Limb (tissue), 2 donors: ENCODE data around the gene CHN2.
A peak's percentile ranks its signal among the peaks of the same experiment; 100 is the strongest.
"Not testable (repeated sequence)": the region's sequence is repeated elsewhere in the genome, so short reads cannot be mapped to it uniquely, and the experiment has no call there.

Experiments used
- DNase-seq, 2 donors: peaks; one replicate each; pipeline ENCODE4 v3.0.0-alpha.2; 2016; ENCODE audit errors: extremely low spot score in 2 of 2

The CHN2 gene

DNA sequence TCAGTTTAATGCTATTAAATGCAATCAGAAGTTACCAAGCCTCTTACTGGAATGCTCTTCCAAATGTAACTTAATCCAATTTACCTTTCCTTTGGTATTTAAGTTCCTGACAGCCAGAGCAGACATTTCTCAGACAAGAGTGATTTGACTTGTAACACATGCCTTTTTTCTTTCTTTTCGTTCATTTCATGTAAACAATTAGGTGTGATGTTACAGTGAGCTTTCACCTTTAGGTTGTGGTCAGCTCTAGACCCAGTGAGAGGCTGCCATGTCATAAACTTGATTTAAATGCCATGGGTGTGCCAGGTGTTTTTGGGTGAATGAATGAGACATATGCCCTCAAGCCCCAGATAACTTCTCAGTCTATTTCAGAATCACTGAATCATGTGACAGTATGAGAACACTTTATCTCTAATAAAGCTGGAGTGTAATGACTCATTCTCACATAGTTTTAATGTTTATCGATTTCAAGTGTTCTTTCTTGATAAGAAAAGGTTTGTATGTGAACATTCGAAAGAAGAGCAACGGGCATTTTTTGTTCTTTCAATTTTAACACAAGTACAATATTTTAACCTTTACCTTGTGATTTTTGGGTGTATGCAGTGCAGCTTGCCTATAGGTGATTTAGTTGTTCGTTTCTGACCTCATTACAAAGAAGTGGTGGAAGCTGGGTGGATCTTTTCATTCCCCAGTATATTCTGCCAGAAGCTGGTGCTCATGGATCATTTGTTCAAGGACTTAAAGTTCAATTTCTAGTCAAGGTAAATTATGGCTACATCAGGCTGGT is 61.5 kb downstream of the CHN2 start:
- no peak for DNase-seq

DNA sequence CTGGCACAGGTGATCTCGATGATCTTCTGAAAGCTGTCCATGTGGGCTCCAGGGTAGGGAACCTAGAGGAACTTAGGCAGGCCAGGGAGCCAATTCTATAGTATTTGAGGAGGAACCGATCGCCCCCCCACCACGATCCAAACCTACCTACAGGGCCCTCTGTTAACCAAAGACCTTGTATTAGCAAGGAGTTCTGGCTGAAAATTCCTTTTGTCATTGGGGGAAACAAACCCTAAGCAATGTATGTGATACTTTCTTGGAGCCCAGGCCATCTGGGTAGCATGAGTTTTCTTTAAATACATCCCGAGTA is 62.1 kb downstream of the CHN2 start:
- no peak for DNase-seq

DNA sequence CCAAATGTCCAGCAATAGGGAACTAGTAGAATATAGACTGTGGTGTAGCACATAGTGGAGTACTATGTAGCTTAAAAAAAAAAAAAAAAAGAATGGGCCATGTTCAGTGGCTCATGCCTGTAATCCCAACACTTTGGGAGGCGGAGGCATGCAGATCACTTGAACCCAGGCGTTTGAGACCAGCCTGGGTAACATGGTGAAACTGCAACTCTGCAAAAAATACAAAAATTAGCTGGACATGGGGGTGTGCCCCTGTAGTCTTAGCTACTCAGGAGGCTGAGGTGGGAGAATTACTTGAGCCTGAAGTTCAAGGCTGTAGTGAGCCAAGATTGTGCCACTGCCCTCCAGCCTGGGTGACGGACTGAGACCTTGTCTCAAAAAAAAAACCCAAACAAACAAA is 64.4 kb downstream of the CHN2 start:
- no peak for DNase-seq

DNA sequence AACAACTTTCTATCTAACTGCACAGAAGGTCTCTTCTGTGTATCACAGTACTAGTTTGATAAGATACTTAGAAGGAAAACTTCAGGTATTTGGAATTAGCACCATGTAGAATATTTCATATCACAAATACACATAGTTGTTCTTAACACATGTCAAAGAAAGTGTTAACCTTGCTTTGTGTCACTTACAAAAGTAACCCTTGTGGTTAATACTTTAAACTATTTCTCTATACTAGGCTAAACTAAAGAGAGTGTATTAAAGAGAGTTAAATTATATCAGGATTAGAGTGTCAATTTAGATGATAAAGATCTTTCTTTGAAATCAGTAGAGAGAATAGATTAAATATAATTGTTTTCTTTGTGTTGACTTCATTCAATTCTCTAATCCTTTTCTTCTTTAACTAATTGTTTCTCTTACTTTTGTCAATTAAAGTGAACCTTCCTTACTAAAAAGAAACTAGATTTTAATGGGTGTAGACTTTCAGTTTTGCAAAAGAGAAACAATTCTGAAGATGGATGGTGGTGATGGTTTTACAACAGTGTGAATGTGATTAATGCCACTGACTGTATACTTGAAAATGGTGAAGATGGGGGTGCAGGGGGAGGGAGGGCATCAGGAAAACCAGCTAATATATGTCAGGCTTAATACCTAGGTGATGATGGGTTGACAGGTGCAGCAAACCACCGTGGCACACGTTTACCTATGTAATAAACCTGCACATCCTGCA is 67.8 kb downstream of the CHN2 start:
- no peak for DNase-seq

DNA sequence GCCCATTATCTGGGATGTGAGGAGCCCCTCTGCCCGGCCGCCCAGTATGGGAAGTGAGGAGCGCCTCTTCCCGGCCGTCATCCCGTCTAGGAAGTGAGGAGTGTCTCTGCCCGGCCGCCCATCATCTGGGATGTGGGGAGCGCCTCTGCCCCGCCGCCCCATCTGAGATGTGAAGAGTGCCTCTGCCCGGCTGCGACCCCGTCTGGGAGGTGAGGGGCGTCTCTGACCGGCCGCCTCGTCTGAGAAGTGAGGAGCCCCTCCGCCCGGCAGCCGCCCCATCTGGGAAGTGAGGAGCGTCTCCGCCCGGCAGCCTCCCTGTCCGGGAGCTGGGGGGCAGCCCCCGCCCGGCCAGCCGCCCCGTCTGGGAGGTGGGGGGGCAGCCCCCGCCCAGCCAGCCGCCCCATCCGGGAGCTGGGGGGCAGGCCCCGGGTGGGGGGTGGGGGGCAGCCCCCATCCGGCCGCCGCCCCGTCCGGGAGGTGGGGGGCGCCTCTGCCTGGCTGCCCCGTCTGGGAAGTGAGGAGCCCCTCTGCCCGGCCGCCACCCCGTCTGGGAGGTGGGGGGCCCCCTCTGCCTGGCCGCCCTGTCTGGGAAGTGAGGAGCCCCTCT is 69.1 kb downstream of the CHN2 start:
- DNase-seq, result not testable (repeated sequence)

DNA sequence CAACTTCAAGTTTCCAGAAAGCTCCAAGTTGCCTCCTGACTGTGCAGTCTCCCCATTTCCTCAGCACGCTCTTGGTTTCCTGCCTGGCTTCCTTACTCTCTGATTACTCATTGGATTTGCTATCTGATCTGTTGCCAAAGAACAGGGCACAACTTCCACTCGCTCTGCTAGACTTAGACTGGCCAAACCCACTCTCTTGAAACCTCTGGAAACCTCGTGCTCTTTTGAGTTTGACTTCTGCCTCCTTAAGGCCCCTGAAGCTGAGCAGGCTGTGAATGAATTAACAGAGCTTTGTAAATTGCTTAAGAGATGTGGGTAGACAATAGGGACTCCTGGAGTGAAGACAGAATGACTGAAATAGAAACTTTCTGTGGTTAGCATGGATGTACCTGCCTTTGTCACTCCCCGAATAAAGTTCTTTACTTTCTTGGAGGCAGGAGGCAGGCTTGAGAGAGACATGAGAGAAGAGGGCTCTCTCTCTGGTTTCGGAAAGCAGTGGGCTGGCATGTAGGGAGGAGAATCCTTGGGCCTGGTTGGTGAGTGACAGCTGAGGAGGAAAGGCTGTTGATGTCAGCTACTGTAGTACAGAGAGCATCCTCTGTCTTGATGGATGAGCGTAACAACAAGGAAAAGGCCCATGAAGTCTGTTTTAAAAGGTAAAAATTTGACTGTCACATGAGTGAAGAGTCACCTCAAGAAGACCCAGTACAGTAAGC is 70.8 kb downstream of the CHN2 start:
- no peak for DNase-seq

DNA sequence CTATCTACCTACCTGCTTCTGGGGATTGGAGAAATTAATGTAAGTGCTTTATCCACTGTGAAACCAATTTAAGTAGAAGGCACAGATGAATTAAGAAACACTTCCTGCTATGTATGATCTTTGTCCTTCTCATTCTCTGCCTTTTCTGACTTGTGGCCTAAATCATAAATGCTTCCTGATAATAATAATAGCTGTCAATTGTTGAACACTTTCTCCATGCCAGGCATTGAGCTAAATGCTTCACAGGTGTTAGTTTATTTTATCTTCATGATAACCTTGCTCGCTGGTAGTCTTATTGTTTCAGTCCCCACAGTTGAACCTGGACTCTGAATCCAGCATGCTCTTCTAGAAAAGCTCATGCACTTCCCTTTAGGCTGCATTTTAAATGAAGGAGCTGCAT is 75.4 kb downstream of the CHN2 start:
- DNase-seq, result no peak

DNA sequence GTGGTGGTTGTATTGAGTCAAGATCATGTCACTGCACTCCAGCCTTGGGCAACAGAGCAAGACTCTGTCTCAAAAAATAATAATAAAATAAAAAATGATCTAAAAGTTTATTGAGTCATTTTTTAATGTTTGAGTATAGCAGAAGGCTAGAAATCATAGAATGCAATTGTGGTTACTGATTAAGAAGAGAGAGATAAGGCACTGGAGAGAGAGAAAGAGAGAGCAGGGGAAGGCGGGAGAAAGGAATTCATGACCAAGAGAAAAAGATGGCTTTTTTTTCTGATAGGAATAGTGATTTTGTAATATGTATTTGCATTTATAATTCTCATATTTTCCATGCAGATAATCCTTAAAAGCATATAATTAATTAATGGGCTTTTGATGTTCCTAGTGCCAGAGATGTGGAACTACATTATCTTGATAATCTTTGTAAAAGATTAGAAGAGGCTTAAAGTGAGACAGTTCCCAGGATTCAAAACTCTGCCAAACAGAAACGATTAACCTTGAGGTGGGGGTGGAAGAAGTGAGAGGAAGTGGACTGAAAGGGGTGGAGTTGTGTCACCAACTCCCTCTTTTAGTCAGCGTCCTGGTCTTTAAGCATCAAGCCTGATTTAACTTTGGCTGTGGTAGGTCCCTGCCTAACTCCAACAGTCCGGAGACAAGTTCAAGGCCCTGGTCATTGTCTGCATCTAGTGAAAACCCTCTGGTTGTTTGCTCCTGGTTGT is 76.2 kb downstream of the CHN2 start:
- DNase-seq, result no peak

DNA sequence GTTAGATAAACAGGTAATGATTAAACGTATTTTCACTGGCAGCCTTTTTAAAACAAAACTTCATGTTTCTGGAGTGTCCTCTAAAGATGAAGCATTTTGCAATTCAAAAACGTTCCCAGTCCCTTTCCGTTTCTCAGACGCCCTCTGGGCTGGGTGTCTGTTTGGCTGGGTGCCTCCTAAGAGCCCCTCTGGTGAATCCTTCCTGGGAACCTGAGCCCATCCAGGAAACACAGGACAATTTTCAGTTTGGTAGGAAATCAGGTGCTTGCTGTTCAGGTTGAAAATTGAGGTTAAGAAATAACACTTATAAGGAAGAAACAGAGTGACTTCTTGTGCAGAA is 76.7 kb downstream of the CHN2 start:
- DNase-seq, result no peak

DNA sequence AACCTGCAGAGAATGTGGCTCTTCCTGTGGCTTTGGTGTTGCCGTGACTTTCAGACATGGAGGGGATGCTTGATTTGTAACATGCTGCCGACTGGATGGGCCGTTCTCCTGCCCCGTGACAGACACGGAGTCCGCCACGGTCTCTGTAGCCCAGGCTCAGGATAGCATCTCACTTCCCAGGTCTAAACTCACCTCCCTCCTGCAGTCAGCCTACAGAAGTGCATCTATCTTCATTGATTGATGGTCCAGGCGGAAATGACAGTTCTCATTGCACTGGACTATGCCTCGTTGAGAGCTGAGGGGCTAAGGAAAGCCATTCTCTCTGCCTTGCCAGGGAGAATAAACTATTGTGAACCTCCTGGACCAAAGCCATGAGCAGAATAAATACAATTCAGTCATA is 77.5 kb downstream of the CHN2 start:
- no peak for DNase-seq

DNA sequence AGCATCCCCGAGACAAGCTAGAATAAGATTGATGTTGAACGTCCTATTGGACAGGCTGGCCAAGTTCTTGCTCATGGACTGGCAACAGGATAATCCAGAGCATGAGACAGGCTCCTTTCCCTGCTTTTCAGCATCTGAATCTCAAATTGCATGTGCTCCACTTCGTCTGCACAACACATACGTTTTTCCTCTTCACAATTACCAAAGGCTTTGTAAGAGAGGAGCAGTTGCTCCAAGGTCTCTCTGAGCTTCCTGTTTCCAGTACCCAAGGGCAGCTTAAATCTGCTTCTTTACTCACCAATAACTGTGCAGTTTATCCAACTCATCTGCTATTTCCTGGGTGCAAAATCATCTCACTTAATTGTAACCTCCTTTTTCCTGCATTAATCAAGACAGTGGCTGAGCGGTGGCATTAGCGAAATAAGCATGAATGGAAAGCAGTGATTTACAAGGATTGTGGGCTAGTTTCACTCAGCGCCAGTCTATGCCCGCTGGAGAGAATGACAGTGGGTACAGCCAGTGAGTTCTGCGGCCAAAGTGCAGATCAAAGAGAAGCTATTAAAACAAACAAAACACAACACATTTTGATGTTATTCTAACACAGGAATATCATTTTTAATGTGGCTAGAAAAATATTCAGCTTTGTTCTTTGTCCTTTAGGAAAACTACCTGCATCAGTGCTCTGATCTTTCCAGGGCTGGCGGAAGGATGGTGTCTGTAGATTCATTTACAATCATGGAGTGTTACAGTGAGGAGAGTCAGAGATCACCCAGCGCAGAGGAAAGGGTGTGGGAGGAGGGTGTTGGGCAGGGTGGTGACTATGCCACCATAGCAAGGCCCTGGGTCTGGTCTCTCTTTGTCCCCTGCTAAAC is 79.8 kb downstream of the CHN2 start:
- peak in 1 of 2 donors; percentile 40 for DNase-seq

DNA sequence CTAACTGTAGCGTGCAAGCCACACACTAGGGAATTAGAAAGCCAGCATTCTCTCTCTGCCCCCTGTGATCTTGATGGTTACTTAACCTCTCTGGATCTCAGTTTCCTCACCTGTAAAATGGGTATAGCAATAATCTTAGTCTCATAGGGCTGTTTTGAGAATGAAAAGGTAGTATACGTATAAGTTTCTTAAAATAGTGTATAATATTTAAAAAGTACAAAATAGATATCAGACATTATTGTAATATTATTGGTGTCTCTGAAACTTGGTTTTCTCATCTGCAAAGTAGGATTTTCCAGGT is 80.4 kb downstream of the CHN2 start:
- no peak for DNase-seq

DNA sequence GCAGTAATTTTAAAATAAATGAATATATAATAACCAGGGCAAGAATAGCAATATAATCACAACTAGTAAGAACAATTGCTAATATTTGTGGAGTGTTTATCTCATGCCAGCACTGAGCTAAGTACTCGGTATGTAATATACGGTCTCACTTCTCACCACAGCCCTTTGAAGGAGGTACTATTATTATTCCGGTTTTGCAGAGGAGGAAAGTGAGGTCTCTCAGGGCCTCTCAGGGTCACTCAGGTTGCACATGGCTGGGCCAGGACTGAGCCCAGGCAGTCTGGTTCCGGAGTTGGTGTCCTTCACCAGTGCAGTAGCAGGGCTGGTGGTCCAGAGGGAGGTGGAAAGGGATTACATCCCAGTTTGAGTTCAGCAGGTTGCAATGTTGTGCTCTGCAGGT is 80.9 kb downstream of the CHN2 start:
- DNase-seq, result no peak

DNA sequence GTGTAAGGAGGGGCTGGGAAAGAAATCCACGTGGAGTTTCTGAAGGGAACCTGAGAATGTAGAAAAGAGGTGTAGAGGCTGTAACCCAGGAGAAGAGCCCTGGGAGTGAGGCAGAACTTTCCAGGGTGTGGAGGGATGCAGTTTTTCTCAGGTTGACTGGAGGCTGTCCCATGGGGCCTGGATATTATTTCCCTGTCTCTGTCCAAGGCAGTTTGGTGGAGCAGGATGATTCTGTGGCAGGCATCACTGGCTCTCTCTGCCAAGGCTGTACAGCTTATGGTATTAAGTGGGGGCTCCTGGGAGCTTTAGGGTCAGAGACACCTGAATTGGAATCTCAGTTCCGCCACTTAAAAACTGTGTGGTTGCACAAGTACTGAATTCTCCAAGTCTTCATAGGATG is 81.6 kb downstream of the CHN2 start:
- no peak for DNase-seq

DNA sequence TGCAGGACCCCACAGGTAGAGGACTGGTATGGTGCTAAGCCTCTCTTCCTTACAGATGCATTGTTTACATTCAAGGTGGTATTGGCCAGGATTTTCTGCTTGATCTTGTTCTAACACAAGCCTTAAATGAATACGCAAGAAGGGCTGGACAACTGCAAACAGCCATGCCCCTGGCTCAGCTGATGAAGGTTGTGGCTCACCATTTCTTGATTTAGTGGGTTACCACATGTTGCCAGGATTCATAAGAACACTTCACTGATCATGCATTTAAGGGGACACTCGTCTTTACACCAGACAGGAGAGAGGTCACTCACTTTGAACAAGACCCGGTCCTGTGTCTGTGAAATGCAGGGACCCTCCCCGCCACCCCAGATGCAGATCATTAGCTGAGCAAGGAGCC is 82.2 kb downstream of the CHN2 start:
- no peak for DNase-seq

DNA sequence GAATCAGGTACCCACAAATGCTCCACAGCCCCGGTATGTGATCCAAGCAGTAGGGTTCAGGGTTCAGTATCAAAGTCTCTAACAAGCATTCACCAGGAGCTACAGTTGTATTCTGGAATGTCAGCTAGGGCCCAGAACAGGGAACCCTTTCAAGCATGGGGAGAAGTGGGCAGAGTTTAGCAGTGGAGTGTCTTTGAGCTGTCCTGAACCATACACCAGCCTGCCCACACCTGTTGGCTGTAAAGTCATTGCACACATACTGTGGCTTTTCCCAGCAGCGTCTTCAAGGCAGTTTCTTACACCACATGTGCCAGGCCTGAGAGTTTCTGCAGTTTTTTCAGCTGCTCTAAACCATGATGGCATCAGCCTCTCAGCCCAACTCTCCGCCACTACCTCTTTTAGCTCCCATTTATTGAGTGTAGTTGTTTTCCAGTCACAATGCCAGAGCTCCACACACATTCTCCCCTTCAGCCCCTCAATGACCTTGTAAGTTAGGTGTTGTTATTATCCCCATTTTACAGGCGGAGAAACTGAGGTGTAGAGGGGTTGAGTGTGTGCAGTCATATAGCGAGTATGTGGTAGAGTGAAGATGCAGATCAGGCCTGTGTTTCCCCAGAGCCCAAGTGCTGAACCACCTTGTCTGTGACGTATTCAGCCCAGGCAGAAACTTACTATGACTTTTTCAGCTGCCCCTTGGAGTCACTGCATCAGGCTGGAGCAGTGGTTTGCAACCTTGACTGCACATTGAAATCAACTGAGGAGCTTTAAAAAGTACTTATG is 83.1 kb downstream of the CHN2 start:
- DNase-seq, result no peak

DNA sequence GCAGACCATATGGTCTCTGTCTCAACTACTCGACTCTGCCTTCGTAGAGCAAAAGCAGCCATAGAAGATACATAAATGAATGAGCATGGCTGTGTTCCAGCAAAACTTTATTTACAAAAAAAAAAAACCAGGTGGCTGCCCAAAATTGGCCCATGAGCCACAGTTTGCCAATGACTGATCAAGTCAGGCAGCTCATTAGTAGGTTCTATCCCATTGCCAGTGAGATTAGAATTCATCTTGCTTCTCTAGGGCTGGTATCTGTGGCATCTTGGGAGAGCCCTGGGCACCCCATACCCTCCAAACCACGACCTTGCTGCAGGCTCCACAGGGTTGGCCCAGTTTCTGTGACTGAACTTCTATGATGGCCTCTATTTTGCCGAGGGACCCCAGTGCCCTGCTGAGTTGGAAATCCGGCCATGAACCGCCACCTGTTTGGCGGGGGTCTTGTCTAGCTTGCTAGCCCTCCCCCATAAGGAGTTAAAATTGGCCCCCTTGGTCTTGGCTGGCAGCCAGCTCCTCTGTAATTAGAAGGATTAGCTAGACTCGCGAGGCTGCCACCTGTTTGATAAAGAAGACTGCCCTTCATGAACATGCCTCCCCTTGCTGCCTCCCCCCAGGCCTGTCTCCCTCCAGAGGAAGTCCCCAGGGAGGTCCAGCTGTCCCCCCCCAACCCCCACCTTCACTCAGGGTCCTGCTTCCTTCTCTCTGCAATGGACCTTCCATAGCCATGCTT is 83.9 kb downstream of the CHN2 start:
- peak in 1 of 2 donors; percentile 50 for DNase-seq

DNA sequence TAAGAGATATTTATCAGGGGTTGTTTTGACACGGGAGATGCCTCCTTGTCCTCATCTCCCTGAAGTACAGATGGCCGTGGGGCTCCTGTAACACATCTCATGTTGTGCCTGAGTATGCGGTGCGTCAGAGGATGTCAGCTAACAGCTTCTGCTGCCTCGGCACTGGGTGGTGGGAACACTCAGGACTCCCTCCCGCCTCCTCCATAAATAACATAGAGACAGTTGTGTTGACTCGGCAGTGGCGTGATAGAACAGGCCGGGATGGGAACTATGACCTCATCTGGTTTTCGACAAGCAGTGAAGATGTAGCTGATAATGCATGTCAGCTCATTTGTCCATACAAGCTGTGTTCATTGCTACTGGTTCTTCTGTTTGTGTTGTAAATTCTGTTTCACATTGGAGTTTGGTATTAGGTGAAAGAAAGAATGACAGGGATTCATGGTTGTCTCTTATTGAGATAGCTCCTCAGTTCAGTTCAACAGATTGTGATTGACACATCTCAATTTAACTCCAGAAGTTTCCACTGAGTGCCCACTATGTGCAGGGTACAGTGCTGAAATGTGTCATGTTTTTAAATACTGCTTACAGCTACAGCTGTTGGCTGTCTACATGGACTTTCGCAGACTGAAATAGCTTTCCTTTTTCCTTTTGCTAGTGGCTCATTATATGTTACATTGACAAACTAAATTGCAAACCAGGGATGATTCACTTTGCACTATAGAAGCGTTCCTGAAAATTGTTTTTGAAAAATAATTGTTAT is 87.4 kb downstream of the CHN2 start:
- DNase-seq, result peak in 1 of 2 donors; percentile 51
